AG04449 (cell line): Measurements from ENCODE around the gene APOH.

Experiments used
- CTCF ChIA-PET: fragments of 350-600 bp; formaldehyde crosslinking; extraction: SDS; loops from one replicate; lab custom pipeline; 2021; ENCODE audit warnings: antibody characterized with exemption; lab: Yijun Ruan, JAX
- POLR2A ChIA-PET: fragments of 400-600, 350-600 bp; formaldehyde crosslinking; extraction: SDS; loops from one replicate; lab custom pipeline; 2020; ENCODE audit warnings: antibody characterized with exemption, inconsistent platforms; lab: Yijun Ruan, JAX
- DNase-seq: peaks from one replicate; pipeline ENCODE4 v3.0.0-alpha.2; 2010; ENCODE audit warnings: low read depth, low spot score
- H3K4me3 ChIP-seq: 2 replicates; pipeline ENCODE4 v1.5.1; 2011; ENCODE audit warnings: low read depth, mild to moderate bottlenecking, control low read depth, low read length
- TF ChIP-seq, protein P1 (sequence below): IDR thresholded peaks from one replicate; pipeline ENCODE4 v1.5.1; 2011; ENCODE audit warnings: mild to moderate bottlenecking, moderate library complexity, low read length, control low read depth, inconsistent platforms; ENCODE audit not compliant: insufficient read depth; ENCODE audit errors: missing control alignments

The APOH gene

GRCh38 chr17:66230922-66231591 lies 1.8 kb upstream of the APOH start:
- POLR2A ChIA-PET, result no interaction called here

DNA sequence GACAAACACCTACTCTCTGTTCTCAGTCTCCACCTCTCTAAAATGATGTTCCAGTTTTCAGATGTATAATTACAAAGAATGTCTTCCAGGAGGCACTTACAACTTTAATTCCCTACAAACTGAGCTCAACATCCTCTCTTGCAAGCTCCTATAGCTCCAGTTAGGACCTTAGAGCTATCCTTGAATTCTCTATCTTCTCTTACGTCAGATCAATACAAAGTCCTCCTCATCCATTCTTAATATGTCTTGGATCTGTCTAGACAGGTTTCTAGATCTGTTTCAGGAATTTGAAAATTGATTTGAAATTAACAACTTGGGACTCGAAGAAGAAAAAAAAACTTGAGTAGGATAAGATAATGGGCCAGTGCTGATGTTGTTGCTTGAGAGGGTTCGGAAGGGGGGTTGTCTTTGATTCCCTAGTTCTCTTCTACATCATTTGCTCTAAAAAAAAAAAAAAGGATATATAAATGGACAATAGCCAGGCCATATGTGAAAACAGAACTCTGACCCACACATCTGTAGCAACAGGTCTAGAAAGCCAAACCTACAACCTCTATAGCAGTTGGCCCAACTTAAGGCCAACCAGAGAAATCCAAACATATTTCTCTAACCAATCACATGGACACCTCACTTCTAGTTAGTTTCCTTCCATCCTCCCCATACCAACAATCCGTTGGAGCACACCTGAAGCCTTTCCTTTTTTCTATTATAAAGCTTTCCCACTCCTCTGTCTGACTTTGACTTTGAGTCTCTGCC lies 746 bp upstream of the APOH start:
- H3K4me3 ChIP-seq, result no peak overlapping the region
- TF ChIP-seq, protein P1, sequence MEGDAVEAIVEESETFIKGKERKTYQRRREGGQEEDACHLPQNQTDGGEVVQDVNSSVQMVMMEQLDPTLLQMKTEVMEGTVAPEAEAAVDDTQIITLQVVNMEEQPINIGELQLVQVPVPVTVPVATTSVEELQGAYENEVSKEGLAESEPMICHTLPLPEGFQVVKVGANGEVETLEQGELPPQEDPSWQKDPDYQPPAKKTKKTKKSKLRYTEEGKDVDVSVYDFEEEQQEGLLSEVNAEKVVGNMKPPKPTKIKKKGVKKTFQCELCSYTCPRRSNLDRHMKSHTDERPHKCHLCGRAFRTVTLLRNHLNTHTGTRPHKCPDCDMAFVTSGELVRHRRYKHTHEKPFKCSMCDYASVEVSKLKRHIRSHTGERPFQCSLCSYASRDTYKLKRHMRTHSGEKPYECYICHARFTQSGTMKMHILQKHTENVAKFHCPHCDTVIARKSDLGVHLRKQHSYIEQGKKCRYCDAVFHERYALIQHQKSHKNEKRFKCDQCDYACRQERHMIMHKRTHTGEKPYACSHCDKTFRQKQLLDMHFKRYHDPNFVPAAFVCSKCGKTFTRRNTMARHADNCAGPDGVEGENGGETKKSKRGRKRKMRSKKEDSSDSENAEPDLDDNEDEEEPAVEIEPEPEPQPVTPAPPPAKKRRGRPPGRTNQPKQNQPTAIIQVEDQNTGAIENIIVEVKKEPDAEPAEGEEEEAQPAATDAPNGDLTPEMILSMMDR, result no peak
- DNase-seq, result no peak
- ChIA-PET CTCF (interaction anchor here (0.6 kb wide), 1 partner anchor 877 kb away, joined by 3 read pairs; no protein-coding TSS in a partner anchor), POLR2A (no interaction called here)

More at GRCh38 chr17:66230922-66231591, 1.8 kb upstream of the APOH start:
- no peak overlapping the region for H3K4me3 ChIP-seq
- no peak for DNase-seq
- TF ChIP-seq, protein P1, result no peak
- CTCF ChIA-PET, result no interaction called here

DNA sequence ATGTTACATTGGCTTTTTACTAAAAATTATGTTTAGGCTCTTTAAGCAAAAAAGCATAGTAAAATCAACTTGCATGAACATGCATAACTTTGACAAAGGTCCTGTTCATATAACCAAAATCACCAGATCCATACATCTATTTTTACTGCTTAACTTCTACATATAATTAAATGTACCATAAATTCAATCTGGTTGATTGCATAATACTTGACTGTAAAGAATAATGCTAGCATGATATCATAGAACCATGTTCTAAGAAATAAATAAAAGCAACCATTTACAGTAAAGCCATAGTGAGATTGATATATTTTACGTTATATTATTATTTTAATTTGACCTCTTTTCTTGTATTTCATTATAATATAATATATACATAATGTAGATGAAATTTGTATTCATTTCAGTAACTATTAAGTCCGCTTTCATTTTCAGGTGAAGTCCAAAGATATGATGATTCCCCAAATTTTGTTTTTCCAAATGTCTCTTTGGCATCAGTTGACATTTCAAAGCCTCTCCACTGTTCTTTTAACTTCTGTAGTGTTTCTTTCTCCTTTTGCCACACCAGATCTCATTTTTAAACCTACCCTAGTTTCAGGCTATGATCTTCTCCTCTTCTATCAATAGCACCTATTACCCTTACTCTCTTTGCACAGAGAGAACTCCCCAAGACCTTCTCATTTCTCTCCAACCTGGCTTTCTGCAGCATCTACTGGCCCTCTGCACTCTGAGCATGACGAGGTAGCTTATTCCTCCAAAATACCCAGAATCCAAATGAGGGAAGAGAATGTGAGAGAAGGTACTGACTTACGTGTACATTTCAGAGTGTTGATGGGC lies 1.8 kb downstream of the APOH start:
- no peak for DNase-seq
- POLR2A ChIA-PET, result no interaction called here
- CTCF ChIA-PET, result no interaction called here
- TF ChIP-seq, protein P1, result no peak
- H3K4me3 ChIP-seq, result no peak overlapping the region

DNA sequence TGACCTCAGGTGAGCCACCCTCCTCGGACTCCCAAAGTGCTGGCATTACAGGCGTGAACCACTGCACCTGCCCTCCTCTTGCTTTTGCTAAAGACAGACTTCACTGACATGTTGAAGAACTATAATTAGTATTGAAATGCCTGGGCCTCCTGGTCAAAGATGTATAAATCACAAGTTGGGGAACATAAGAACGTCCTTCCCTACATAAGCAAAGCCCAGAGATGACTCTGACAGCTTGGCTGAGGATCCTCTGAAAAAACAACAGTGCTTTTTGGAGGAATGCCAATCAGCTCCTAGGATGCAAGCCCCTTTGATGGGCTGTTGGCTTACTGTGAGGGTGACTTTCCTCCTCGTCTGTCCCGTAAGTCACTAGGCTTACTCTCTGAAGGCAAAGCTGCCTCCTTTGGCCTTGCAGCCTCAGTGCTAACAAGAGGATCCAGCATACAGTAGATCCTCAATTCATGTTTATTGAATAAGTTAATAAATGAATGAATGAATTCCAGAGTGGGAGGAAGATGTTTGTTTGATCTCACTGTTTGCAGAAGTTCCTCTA lies 6.3 kb downstream of the APOH start:
- ChIA-PET CTCF (interaction anchor here (1.0 to 1.3 kb wide), 2 partner anchors 11 to 22 kb away, joined by 3 to 4 read pairs; no protein-coding TSS in a partner anchor), POLR2A (no interaction called here)
- no peak for DNase-seq
- no peak overlapping the region for H3K4me3 ChIP-seq
- TF ChIP-seq, protein P1, result no peak

DNA sequence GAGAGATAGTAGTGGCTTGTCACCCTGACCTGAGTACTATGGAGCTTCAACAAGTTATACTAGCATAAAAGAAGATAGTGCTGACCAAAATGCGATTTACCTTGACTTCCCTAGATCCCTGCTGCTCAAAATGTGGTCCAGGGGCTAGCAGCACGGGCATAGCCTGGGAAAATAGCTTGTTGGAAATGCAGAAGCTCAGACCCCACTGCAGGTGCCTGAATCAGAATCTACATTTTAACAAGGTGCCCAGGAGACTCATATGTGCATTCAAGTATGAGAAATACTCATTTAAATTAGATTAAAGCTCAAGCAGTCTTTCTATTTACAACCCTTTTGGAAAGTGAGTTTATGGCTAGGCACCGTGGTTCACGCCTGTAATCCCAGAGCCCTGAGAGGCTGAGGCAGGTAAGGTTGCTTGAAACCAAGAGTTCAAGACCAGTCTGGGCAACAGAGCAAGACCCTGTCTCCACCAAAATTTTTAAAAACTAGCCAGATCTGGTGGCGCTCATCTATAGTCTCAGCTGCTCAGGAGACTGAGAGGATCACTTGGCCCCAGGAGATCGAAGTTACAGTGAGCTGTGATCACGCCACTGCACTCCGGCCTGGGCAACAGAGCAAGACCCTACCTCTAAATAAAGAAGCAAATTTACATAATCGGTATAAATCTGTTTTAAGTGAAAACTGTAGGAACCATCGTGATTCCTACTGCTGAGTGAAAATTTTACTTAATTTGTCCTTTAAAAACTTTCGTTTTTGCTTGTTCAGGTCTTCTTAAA lies 7.3 kb downstream of the APOH start:
- no peak overlapping the region for H3K4me3 ChIP-seq
- TF ChIP-seq, protein P1, result no peak
- ChIA-PET CTCF (interaction anchor here (1.3 kb wide), 1 partner anchor 10 kb away, joined by 3 read pairs; no protein-coding TSS in a partner anchor), POLR2A (no interaction called here)
- DNase-seq, result no peak
